HFFc6 (cell line): ENCODE data around the gene SRMS. TPM values are rescaled to one million over a fixed set of nuclear protein-coding genes. Genes with fewer than 3 reads are reported as not detected.

Experiments used
- DNase-seq: peaks from one replicate; pipeline ENCODE4 v3.0.0-alpha.2; 2018
- H3K27ac Mint-ChIP-seq: 2 replicates; pipeline ENCODE4 v1.8.0; 2020; ENCODE audit warnings: mild to moderate bottlenecking, mixed read lengths
- H3K27me3 Mint-ChIP-seq: 2 replicates; pipeline ENCODE4 v1.8.0; 2021; ENCODE audit warnings: mild to moderate bottlenecking, moderate library complexity, mixed read lengths; ENCODE audit not compliant: insufficient read depth
- H3K36me3 Mint-ChIP-seq: 2 replicates; pipeline ENCODE4 v1.8.0; 2021; ENCODE audit warnings: low read depth, mixed read lengths
- H3K4me1 Mint-ChIP-seq: 2 replicates; pipeline ENCODE4 v1.8.0; 2020; ENCODE audit warnings: low read depth, mixed read lengths
- H3K4me3 Mint-ChIP-seq: 2 replicates; pipeline ENCODE4 v1.8.0; 2020; ENCODE audit warnings: mild to moderate bottlenecking, moderate library complexity, mixed read lengths
- H3K9me3 Mint-ChIP-seq: 2 replicates; pipeline ENCODE4 v1.8.0; 2020; ENCODE audit warnings: mild to moderate bottlenecking, mixed read lengths
- total RNA-seq, 6 experiments: library from RNA; stranded (reverse); fragmentation: NEBNext Ultra II Directional; extraction: Animal tissue kit (Norgen Biotek cat#: 25700); gene quantifications; 2 replicates in 1 of 6; 3 replicates in 5 of 6; pipeline ENCODE4 v1.2.3, GENCODE V29; 2021
- TF ChIP-seq, protein P1 (sequence below): fragments of 200-600 bp; sonication (generic); IDR thresholded peaks from 2 replicates; pipeline ENCODE4 v1.5.0; 2021; ENCODE audit warnings: antibody characterized with exemption, mild to moderate bottlenecking

SRMS gene
- total RNA-seq, 6 experiments from 2014 or later: not detected

DNA sequence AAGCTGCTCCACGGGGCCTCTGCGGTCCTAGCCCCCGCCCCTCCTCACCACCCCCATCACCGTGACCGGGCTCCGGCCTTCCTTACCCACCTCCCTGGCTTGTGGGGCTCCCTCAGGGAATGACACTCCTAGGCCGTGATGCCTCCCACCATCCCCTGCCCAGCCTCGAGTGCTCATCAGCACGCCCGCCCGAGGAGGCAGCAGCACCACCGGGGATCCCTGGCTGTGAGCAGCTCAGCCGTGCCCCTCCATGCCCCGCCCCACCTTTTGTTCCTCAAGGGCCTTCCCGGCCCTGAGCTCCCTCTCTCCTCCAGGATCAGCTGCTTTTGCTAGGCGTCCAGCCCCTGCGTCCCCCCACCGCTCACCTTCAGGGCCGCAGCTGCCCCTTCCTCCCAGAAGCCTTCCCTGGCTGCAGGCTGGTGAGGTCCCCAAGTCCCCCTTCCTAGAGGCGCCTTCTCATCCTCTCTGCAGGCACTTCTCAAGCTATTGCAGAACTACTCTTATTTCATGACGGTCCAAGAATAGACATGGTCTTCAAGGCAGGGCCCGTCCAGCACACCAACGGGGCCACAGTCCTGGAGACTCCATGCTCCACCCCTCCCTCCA, 9.4 kb upstream of the SRMS start:
- Mint-ChIP-seq H3K27me3 (no peaks in the 10 kb centered on the region), H3K27ac (no peak overlapping the region), H3K36me3 (peaks cover 4% of the 10 kb centered on the region; the same call in 1 of the 2 replicates), H3K9me3 (no peaks in the 10 kb centered on the region; the same call in 1 of the 2 replicates), H3K4me3 (no peak overlapping the region), H3K4me1 (no peaks in the 10 kb centered on the region)
- TF ChIP-seq, protein P1, sequence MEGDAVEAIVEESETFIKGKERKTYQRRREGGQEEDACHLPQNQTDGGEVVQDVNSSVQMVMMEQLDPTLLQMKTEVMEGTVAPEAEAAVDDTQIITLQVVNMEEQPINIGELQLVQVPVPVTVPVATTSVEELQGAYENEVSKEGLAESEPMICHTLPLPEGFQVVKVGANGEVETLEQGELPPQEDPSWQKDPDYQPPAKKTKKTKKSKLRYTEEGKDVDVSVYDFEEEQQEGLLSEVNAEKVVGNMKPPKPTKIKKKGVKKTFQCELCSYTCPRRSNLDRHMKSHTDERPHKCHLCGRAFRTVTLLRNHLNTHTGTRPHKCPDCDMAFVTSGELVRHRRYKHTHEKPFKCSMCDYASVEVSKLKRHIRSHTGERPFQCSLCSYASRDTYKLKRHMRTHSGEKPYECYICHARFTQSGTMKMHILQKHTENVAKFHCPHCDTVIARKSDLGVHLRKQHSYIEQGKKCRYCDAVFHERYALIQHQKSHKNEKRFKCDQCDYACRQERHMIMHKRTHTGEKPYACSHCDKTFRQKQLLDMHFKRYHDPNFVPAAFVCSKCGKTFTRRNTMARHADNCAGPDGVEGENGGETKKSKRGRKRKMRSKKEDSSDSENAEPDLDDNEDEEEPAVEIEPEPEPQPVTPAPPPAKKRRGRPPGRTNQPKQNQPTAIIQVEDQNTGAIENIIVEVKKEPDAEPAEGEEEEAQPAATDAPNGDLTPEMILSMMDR: no peak
- DNase-seq: no peak

DNA sequence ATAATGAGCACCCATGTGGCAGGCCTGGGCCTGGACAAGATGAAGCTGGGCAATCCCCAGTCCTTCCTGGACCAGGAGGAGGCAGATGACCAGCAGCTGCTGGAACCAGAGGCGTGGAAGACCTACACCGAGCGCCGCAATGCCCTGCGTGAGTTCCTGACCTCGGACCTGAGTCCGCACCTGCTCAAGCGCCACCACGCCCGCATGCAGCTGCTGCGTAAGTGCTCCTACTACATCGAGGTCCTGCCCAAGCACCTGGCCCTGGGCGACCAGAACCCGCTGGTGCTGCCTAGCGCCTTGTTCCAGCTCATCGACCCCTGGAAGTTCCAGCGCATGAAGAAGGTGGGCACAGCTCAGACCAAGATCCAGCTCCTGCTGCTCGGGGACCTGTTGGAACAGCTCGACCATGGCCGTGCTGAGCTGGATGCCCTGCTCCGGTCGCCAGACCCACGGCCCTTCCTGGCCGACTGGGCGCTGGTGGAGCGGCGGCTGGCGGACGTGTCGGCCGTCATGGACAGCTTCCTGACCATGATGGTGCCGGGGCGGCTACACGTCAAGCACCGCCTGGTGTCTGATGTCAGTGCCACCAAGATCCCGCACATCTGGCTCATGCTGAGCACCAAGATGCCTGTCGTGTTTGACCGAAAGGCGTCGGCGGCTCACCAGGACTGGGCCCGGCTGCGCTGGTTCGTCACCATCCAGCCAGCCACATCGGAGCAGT, 8.3 kb upstream of the SRMS start:
- Mint-ChIP-seq H3K36me3 (peaks cover 4% of the 10 kb centered on the region; the same call in 1 of the 2 replicates), H3K4me1 (no peaks in the 10 kb centered on the region), H3K4me3 (no peak overlapping the region), H3K27me3 (peaks cover 3% of the 10 kb centered on the region), H3K9me3 (no peaks in the 10 kb centered on the region; the same call in 1 of the 2 replicates), H3K27ac (no peak overlapping the region)
- TF ChIP-seq, protein P1: no peak
- no peak for DNase-seq

DNA sequence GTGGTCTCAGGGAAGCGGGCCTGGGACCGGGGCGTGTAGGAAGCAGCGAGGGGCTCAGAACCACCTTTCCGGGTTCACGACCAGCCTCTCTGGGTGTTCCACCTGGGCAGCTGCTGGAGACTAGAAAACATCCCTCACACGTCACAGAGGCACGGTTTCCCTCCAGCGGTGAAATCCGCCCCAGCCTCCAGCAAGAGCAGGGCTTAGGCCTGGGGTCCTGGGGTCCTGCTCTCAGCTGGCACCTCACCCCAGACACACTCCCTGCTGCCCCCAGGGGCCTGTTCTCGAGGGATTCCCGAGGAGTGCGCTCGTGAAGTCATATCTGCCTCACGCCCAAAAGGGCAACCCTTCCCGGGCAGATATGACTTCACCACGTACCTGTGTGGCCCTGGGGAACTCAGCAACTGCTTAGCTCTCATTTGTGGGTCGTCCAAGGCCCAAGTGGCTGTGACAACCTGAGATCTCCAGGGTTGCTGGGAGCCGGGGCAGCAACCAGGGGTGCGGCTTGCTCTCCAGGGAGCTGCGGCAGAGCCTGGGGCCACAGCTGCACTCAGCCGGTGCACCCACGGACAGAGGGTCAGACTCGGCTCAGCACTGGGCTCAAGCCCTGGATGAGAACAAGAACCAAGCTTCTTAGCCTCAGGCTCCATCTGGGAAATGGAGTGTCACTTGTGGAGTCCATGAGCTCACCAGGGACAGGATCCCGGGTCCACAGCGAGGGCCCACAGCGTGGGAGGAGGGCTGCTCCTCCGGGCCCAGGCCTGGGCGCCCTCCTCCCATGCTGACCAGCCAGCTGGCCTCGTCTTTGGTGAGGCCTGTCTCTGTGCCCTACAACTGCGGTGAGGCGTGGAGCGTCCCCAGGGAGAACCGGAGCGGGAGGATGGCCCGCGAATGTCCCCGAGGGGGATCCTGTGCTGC, 7.1 kb upstream of the SRMS start:
- TF ChIP-seq, protein P1: no peak
- no peaks in the 10 kb centered on the region for H3K36me3 Mint-ChIP-seq
- DNase-seq: no peak
- no peaks in the 10 kb centered on the region for H3K9me3 Mint-ChIP-seq
- peaks cover 4% of the 10 kb centered on the region for H3K27me3 Mint-ChIP-seq
- no peak overlapping the region for H3K27ac Mint-ChIP-seq
- no peak overlapping the region for H3K4me3 Mint-ChIP-seq
- H3K4me1 Mint-ChIP-seq: no peaks in the 10 kb centered on the region

DNA sequence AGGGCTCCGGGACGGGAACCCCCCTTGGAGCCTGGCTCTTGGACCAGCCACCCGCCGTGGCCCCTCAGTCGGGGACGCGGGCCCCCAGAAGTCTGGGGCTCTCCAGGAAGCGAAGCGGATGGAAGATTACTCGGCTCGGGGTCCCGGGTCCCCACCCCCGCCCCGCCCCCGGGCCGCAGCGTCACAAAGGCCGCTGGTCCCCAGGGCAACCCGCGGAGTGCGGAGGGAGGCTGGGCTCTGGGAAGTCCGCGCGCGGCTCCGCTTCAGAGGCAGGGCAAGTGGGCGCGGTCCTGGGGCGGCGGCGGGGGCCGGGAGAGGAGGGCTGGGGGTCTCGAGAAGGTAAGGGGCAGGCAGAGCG, 6.4 kb upstream of the SRMS start, which contains the start of gene FNDC11:
FNDC11 (plus strand) TSS at position 227 of the 358 bp plus-strand sequence. CDS start 1,505 bp downstream, outside the sequence.
- no peak for DNase-seq
- Mint-ChIP-seq H3K27ac (no peak within 1 kb of the TSS), H3K4me3 (no peak within 1 kb of the TSS), H3K27me3 (peaks cover 8% of the 10 kb centered on the region), H3K9me3 (no peaks in the 10 kb centered on the region), H3K36me3 (no peaks in the 10 kb centered on the region), H3K4me1 (no peaks in the 10 kb centered on the region)
- TF ChIP-seq, protein P1: no peak

DNA sequence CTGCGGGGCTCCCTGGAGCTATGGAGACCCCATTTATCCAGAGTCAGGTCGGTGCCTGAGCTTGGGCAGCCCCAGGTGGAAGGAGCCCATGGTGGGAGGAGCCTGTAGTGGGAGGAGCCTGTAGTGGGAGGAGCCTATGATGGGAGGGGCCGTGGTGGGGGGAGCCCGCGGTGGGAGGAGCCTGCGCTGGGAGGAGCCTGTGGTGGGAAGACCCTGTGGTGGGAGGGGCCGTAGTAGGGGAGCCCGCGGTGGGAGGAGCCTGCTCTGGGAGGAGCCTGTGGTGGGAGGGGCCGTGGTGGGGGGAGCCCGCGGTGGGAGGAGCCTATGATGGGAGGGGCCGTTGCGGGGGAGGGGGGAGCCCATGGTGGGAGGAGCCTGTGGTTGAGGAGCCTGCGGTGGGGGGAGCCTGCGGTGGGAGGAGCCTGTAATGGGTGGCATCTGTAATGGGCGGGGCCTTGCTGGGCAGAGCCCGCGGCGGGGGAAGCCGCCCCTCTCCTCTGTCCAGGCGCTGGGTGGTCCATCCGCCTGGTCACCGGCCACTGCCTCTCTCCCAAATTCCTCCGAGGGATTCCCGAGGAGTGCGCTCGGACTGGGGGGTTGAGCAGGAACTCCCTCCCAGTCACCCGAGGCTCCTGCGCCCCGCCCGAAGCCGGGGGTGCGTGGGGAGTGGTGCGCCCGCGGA, 5.8 kb upstream of the SRMS start:
- no peak overlapping the region for H3K4me3 Mint-ChIP-seq
- H3K9me3 Mint-ChIP-seq: no peaks in the 10 kb centered on the region
- peak; percentile 31 for DNase-seq
- no peak overlapping the region for H3K27ac Mint-ChIP-seq
- TF ChIP-seq, protein P1: no peak
- H3K4me1 Mint-ChIP-seq: no peaks in the 10 kb centered on the region
- peaks cover 8% of the 10 kb centered on the region for H3K27me3 Mint-ChIP-seq
- H3K36me3 Mint-ChIP-seq: no peaks in the 10 kb centered on the region
